B cell (primary cell): ENCODE data around the gene ERVW-1. TPM values are rescaled to one million over a fixed set of nuclear protein-coding genes. Genes with fewer than 3 reads are reported as not detected.

Source experiments
- ATAC-seq: fragments of 200-7000 bp; cut with Tn5 transposase; one replicate; pipeline ENCODE4 v1.10.0; 2021; ENCODE audit warnings: low read depth, mild to moderate bottlenecking, moderate number of reproducible peaks, moderate library complexity
- CTCF ChIA-PET: fragments of 350-600 bp; sonication (Branson Sonifier 250); formaldehyde crosslinking; loops from one replicate; lab custom pipeline; 2021; ENCODE audit warnings: antibody characterized with exemption, inconsistent platforms; lab: Charles Lee
- POLR2A ChIA-PET: fragments of 350-600 bp; sonication (Branson Sonifier 250); formaldehyde crosslinking; loops from one replicate; lab custom pipeline; 2021; ENCODE audit warnings: antibody characterized with exemption; lab: Charles Lee
- DNase-seq: peaks from one replicate; pipeline ENCODE4 v3.0.0; 2013
- H2AFZ ChIP-seq: 2 replicates; pipeline ENCODE4 v1.6.1; 2012; ENCODE audit warnings: mild to moderate bottlenecking, low read depth, low read length; ENCODE audit not compliant: insufficient read depth, poor library complexity, severe bottlenecking
- H3K27ac ChIP-seq, 2 donors: 1 replicate in 1 of 2; 2 replicates in 1 of 2; pipeline ENCODE4 v1.5.1; 2012 to 2013; ENCODE audit warnings: low read length in 2 of 2, mild to moderate bottlenecking in 2 of 2, moderate library complexity in 1 of 2
- H3K27me3 ChIP-seq, 4 experiments: fragments of 200-600 bp in 1 of 4; sonication (generic) in 1 of 4; replicated peaks in 1 of 4; 1 replicate in 2 of 4; 2 replicates in 2 of 4; pipeline versions ENCODE4 v1.6.1 to v1.7.0; 2013 to 2016; ENCODE audit warnings: low read length in 3 of 4, mild to moderate bottlenecking in 2 of 4, mixed read lengths in 1 of 4, moderate library complexity in 1 of 4; ENCODE audit not compliant: insufficient read depth in 4 of 4, control insufficient read depth in 3 of 4; ENCODE audit errors: control extremely low read depth in 1 of 4
- H3K36me3 ChIP-seq, 2 experiments: replicated peaks in 1 of 2; 1 replicate in 1 of 2; 2 replicates in 1 of 2; pipeline versions ENCODE4 v1.6.1 to v1.7.1; 2013; ENCODE audit warnings: low read length in 1 of 2; ENCODE audit not compliant: insufficient read depth in 2 of 2, control insufficient read depth in 1 of 2; ENCODE audit errors: control extremely low read depth in 1 of 2, extremely low read depth in 1 of 2
- H3K4me1 ChIP-seq, 2 donors: fragments of 200-600 bp in 1 of 2; sonication (generic) in 1 of 2; 1 replicate in 1 of 2; 2 replicates in 1 of 2; pipeline versions ENCODE4 v1.5.1 to v1.6.1; 2013 to 2017; ENCODE audit warnings: low read length in 2 of 2; ENCODE audit not compliant: control insufficient read depth in 2 of 2, insufficient read depth in 2 of 2
- H3K4me2 ChIP-seq: replicated peaks from 2 replicates; pipeline ENCODE3; 2012; ENCODE audit warnings: mild to moderate bottlenecking, low read depth, low read length; ENCODE audit not compliant: poor library complexity, severe bottlenecking
- H3K4me3 ChIP-seq, 5 experiments: fragments of 200-600 bp in 1 of 5; sonication (generic) in 1 of 5; 1 replicate in 3 of 5; 2 replicates in 2 of 5; pipeline versions ENCODE4 v1.5.1 to v1.7.0; 2011 to 2016; ENCODE audit warnings: low read length in 4 of 5, mild to moderate bottlenecking in 4 of 5, low read depth in 2 of 5, control low read depth in 1 of 5, moderate library complexity in 1 of 5; ENCODE audit not compliant: insufficient read depth in 1 of 5; ENCODE audit errors: control extremely low read depth in 1 of 5, extremely low read depth in 1 of 5
- H3K79me2 ChIP-seq: fragments of 200-600 bp; sonication (generic); one replicate; pipeline ENCODE4 v1.6.0; 2016; ENCODE audit warnings: low read length; ENCODE audit not compliant: control insufficient read depth, insufficient read depth
- H3K9ac ChIP-seq: fragments of 200-600 bp; sonication (generic); 2 replicates; pipeline ENCODE4 v1.6.1; 2017; ENCODE audit warnings: mild to moderate bottlenecking, low read length, moderate library complexity
- H3K9me3 ChIP-seq, 3 donors: one replicate each; pipeline versions ENCODE4 v1.6.1 to v1.7.1; 2013; ENCODE audit warnings: low read length in 2 of 3; ENCODE audit not compliant: control insufficient read depth in 2 of 3, insufficient read depth in 1 of 3; ENCODE audit errors: control extremely low read depth in 1 of 3
- H4K20me1 ChIP-seq: 2 replicates; pipeline ENCODE4 v1.6.0; 2012; ENCODE audit warnings: mild to moderate bottlenecking, low read length; ENCODE audit not compliant: insufficient read depth, control insufficient read depth, poor library complexity, severe bottlenecking
- H3K27ac Mint-ChIP-seq: one replicate; pipeline ENCODE4 v1.8.0; 2021; ENCODE audit warnings: mixed read lengths
- H3K27me3 Mint-ChIP-seq: one replicate; pipeline ENCODE4 v1.8.0; 2021; ENCODE audit warnings: mixed read lengths
- H3K4me1 Mint-ChIP-seq: one replicate; pipeline ENCODE4 v1.8.0; 2021; ENCODE audit warnings: mixed read lengths
- H3K4me3 Mint-ChIP-seq: one replicate; pipeline ENCODE4 v1.8.0; 2021; ENCODE audit warnings: mixed read lengths
- H3K9me3 Mint-ChIP-seq: one replicate; pipeline ENCODE4 v1.8.0; 2022; ENCODE audit warnings: mixed read lengths; ENCODE audit not compliant: insufficient read depth
- CTCF ChIP-seq: fragments of 200-600 bp; IDR thresholded peaks from one replicate; pipeline ENCODE4 v1.8.0; 2022; ENCODE audit warnings: antibody characterized with exemption, mild to moderate bottlenecking
- EZH2 ChIP-seq: IDR thresholded peaks from 2 replicates; pipeline ENCODE4 v1.6.1; 2012; ENCODE audit warnings: borderline replicate concordance, low read depth, mild to moderate bottlenecking, moderate library complexity, low read length; ENCODE audit not compliant: insufficient read depth, poor library complexity, severe bottlenecking
- WGBS: methylation state at CpG from one replicate; pipeline ENCODE4 v1.1.5; 2013; ENCODE audit warnings: missing lambda C conversion rate; ENCODE audit not compliant: insufficient coverage; 5-methylcytosine and 5-hydroxymethylcytosine counted together
- intact Hi-C: fragments of 100-400 bp; cut with micrococcal nuclease; formaldehyde crosslinking; loops from one replicate; pipeline ENCODE4 v1.10.0; 2022
- polyA plus RNA-seq: library from polyadenylated mRNA; depleted of rRNA; stranded (reverse); fragments of >200 nt; gene quantifications from 2 replicates; pipeline ENCODE4 v1.2.3, GENCODE V29; 2012
- total RNA-seq, 2 donors: library from RNA; stranded (reverse); fragments of 120-200 nt in 1 of 2; gene quantifications; 1 replicate in 1 of 2; 2 replicates in 1 of 2; pipeline versions ENCODE4 v1.2.3 to v1.2.4, GENCODE V29; 2013 to 2022

ERVW-1 gene
- total and polyA plus RNA-seq, 2 donors (not counting 1 experiment from before 2014, with no cell fraction given) = not detected

DNA sequence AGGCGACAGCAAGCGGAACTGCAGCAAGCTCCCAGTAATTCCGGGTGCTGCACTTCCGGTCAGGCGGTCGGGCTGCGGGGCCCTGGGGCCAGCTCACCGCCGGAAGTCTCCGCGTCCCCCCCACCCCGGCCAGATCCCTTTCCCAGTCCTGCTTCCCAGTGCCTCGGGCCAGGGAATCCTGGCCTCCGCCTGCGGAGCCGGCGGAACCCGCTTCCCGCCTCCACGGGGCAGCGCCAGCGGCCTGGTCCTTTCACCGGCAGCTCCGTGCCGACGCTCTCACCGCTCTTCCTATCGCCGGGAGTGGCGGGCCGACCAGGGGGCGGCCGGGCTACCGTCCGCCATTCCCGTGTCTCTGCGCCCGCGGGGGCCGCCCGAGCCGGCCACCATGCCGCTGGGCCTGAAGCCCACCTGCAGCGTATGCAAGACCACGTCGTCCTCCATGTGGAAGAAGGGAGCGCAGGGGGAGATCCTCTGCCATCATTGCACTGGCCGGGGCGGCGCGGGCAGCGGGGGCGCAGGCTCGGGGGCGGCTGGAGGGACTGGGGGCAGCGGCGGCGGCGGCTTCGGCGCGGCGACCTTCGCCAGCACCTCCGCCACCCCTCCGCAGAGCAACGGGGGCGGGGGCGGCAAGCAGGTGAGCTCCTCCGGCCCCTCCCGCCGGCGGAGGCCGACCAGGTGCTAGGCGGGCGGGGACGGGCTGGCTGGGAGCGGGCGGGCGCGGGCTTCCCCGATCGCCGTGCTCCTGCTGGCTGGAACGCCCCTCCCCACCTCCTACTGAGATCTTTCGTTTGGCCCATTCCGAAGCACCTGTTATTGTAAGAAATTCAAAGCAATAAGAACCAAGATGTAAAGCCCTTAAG is 30.2 kb downstream of the ERVW-1 start, which contains the start of gene GATAD1:
GATAD1 (plus strand) TSS at position 138 of the 860 bp plus-strand sequence; CDS start at position 386, 248 bp downstream.
- H3K4me2 ChIP-seq = peak within 1 kb of the TSS; percentile 72
- under 1% methylated on average over 87 of the region's 87 CpGs for WGBS
- TF ChIP-seq EZH2 = no peak
- peak; percentile 84 for TF ChIP-seq CTCF

More for the DNA sequence above, 30.2 kb downstream of the ERVW-1 start, which contains the start of gene GATAD1:
- H3K36me3 ChIP-seq = peaks cover 5 to 24% of the 10 kb centered on the region in 2 experiments
- Mint-ChIP-seq H3K9me3 (peaks cover 2% of the 10 kb centered on the region), H3K4me3 (peak within 1 kb of the TSS; percentile 94), H3K4me1 (peaks cover 8% of the 10 kb centered on the region), H3K27ac (peak within 1 kb of the TSS; percentile 97), H3K27me3 (no peaks in the 10 kb centered on the region)
- ATAC-seq = peak; percentile 84
- ChIA-PET POLR2A (interaction anchor here (0.5 to 2.2 kb wide), 8 partner anchors 24 to 499 kb away, joined by 3 to 17 read pairs (median 5); partner anchors contain the start of genes ANKIB1, CYP51A1, FAM133B and KRIT1), CTCF (interaction anchor here (1.0 to 6.4 kb wide), 22 partner anchors 9 to 1159 kb away, joined by 3 to 133 read pairs (median 5); partner anchors contain the start of genes ANKIB1, FAM133B, KRIT1 and LRRD1)
- H3K4me3 ChIP-seq = peak within 1 kb of the TSS; percentile 69 to 97 (median 93)
- H3K4me1 ChIP-seq = peaks cover 6 to 12% of the 10 kb centered on the region in 2 donors
- peak within 1 kb of the TSS; percentile 97 for H2AFZ ChIP-seq
- DNase-seq = peak; percentile 91
- H3K9ac ChIP-seq = peak within 1 kb of the TSS; percentile 98
- peaks cover 4% of the 10 kb centered on the region for H3K79me2 ChIP-seq
- no peaks in the 10 kb centered on the region for H3K9me3 ChIP-seq
- H4K20me1 ChIP-seq = no peaks in the 10 kb centered on the region
- intact Hi-C loops = loop anchor here (1.0 to 10.0 kb wide), 11 partner anchors 23 to 1363 kb away; partner anchors contain the start of genes AKAP9, ANKIB1, CYP51A1 and FAM133B
- no peaks in the 10 kb centered on the region for H3K27me3 ChIP-seq
- H3K27ac ChIP-seq = peak within 1 kb of the TSS; percentile 89 to 97
